ENCODE results near the gene RBM24. TPM values are rescaled to one million over a fixed set of nuclear protein-coding genes. Genes with fewer than 3 reads are reported as not detected.
"Not testable (repeated sequence)": the region's sequence is repeated elsewhere in the genome, so short reads cannot be mapped to it uniquely, and the experiment has no call there.

RBM24 gene
- total and polyA plus RNA-seq, 8 donors: 0.25 to 2.6 (median 1.3) TPM; not detected in 1

DNA sequence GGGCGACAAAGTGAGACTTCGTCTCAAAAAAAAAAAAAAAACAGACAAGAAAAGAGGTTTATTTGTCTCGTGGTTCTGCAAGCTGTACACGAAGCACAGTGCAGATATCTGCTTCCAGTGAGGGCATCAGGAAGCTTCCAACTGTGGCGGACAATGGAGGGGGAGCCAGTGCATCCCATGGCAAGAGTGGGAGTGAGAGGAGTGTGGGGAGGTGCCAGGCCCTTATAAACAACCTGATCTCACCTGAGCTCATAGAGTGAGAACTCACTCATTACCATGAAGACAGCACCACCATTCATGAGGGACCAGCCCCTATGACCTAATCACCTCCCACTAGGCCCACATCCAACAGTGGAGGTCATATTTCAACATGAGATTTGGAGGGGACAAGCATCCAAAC is 19.5 kb downstream of the RBM24 start:
- no peak for DNase-seq
- WGBS, 5 donors: 79 to 91% (median 88%) methylated on average over 5 of the region's 5 CpGs
- H3K27me3 ChIP-seq: no peaks in the 10 kb centered on the region
- intact Hi-C loops (cut with DNase I; ENCODE audit: low total_unique reads): no loop called here
- H3K36me3 ChIP-seq: no peaks in the 10 kb centered on the region
- peaks cover 0 to 5% (median 0%) of the 10 kb centered on the region in 4 donors for H3K4me1 ChIP-seq
- TF ChIP-seq POLR2AphosphoS5 (IDR thresholded peaks at IDR 0.05): no peak
- TF ChIP-seq CTCF (IDR thresholded peaks at IDR 0.05): no peak
- TF ChIP-seq EP300 (IDR thresholded peaks at IDR 0.05): no peak
- no peak for TF ChIP-seq POLR2A (IDR thresholded peaks at IDR 0.05)
- no peak overlapping the region for H3K27ac ChIP-seq
- no peaks in the 10 kb centered on the region for H3K9me3 ChIP-seq
- H3K4me3 ChIP-seq: no peak overlapping the region

GRCh38 chr6:17303444-17303843 is 22.3 kb downstream of the RBM24 start:
- Histone ChIP-seq H3K4me3 (no peak overlapping the region), H3K27me3 (no peaks in the 10 kb centered on the region), H3K27ac (no peak overlapping the region), H3K4me1 (no peaks in the 10 kb centered on the region), H3K9me3 (no peaks in the 10 kb centered on the region), H3K36me3 (no peaks in the 10 kb centered on the region)
- WGBS, 5 donors: 94 to 100% (median 96%) methylated on average over 2 of the region's 2 CpGs
- intact Hi-C loops (cut with DNase I; ENCODE audit: low total_unique reads): no loop called here
- TF ChIP-seq CTCF (IDR thresholded peaks at IDR 0.05): no peak
- no peak for TF ChIP-seq POLR2A (IDR thresholded peaks at IDR 0.05)
- TF ChIP-seq EP300 (IDR thresholded peaks at IDR 0.05): no peak
- no peak for TF ChIP-seq POLR2AphosphoS5 (IDR thresholded peaks at IDR 0.05)
- DNase-seq: no peak

GRCh38 chr6:17305219-17306001 is 24.2 kb downstream of the RBM24 start:
- DNase-seq: no peak
- H3K27me3 ChIP-seq: no peaks in the 10 kb centered on the region
- 28 to 41% (median 32%) methylated on average over 10 of the region's 10 CpGs for WGBS, 5 donors
- H3K9me3 ChIP-seq: no peaks in the 10 kb centered on the region
- no peak overlapping the region for H3K4me3 ChIP-seq
- intact Hi-C loops (cut with DNase I; ENCODE audit: low total_unique reads): no loop called here
- no peaks in the 10 kb centered on the region for H3K36me3 ChIP-seq
- TF ChIP-seq CTCF (IDR thresholded peaks at IDR 0.05): no peak
- TF ChIP-seq EP300 (IDR thresholded peaks at IDR 0.05): no peak
- TF ChIP-seq POLR2AphosphoS5 (IDR thresholded peaks at IDR 0.05): no peak
- no peak for TF ChIP-seq POLR2A (IDR thresholded peaks at IDR 0.05)
- no peak overlapping the region for H3K27ac ChIP-seq
- H3K4me1 ChIP-seq: no peaks in the 10 kb centered on the region

GRCh38 chr6:17311595-17312311 is 30.6 kb downstream of the RBM24 start:
- Histone ChIP-seq H3K4me3 (no peak overlapping the region), H3K4me1 (no peaks in the 10 kb centered on the region), H3K36me3 (no peaks in the 10 kb centered on the region), H3K27me3 (no peaks in the 10 kb centered on the region), H3K9me3 (no peaks in the 10 kb centered on the region), H3K27ac (no peak overlapping the region)
- peak in 1 of 2 donors; percentile 46 for DNase-seq
- TF ChIP-seq POLR2AphosphoS5 (IDR thresholded peaks at IDR 0.05) (no peak), CTCF (IDR thresholded peaks at IDR 0.05) (no peak), POLR2A (IDR thresholded peaks at IDR 0.05) (no peak), EP300 (IDR thresholded peaks at IDR 0.05) (no peak)
- WGBS, 5 donors: 58 to 69% (median 69%) methylated on average over 9 to 12 of the region's 12 CpGs
- intact Hi-C loops (cut with DNase I; ENCODE audit: low total_unique reads): no loop called here

- H3K9me3 ChIP-seq; DNase-seq; H3K4me1 ChIP-seq; H3K27ac ChIP-seq; H3K4me3 ChIP-seq; H3K27me3 ChIP-seq; intact Hi-C loops (cut with DNase I; ENCODE audit: low total_unique reads); H3K36me3 ChIP-seq: not testable (repeated sequence)
- WGBS, 5 donors: 89 to 98% (median 97%) methylated on average over 7 of the region's 7 CpGs
Observed at GRCh38 chr6:17313238-17313637, 32.1 kb downstream of the RBM24 start.
